Left ventricle myocardium superior (tissue), 1 donor: ENCODE results near the gene INSM1. TPM values are rescaled to one million over a fixed set of nuclear protein-coding genes. Genes with fewer than 3 reads are reported as not detected.

ENCODE experiments used
- ATAC-seq: fragments of 200-7000 bp; cut with Tn5 transposase; one replicate; pipeline ENCODE4 v1.9.1; 2020; ENCODE audit warnings: mild to moderate bottlenecking, moderate library complexity
- DNase-seq: peaks from one replicate; pipeline ENCODE4 v3.0.0-alpha.2; 2020
- intact Hi-C: fragments of 100-400 bp; cut with micrococcal nuclease; formaldehyde crosslinking; loops from one replicate; pipeline ENCODE4 v1.11.0; 2022
- total RNA-seq: library from RNA; stranded (reverse); fragmentation: NEBNext Ultra II Directional; extraction: Animal tissue kit (Norgen Biotek cat#: 25700); gene quantifications from one replicate; pipeline ENCODE4 v1.2.1, GENCODE V29; 2021
- donor health status: DM: no; HTN: yes; CAD: no; lungs with severe emphysema.

Gene INSM1
- total RNA-seq, 1 donor from 2014 or later, result not detected

- ATAC-seq (no peak), DNase-seq (no peak)
- intact Hi-C loops, result no loop called here
Observed at GRCh38 chr20:20358801-20359200, 9.1 kb upstream of the INSM1 start.

GRCh38 chr20:20359628-20360027 lies 8.3 kb upstream of the INSM1 start:
- DNase-seq (no peak), ATAC-seq (no peak)
- intact Hi-C loops, result no loop called here

GRCh38 chr20:20360464-20360863 lies 7.4 kb upstream of the INSM1 start:
- DNase-seq (no peak), ATAC-seq (peak; percentile 78)
- intact Hi-C loops, result no loop called here

- ATAC-seq, result no peak
- intact Hi-C loops, result no loop called here
- DNase-seq, result no peak
Observed at GRCh38 chr20:20362774-20363433, 5.0 kb upstream of the INSM1 start.

- DNase-seq, result no peak
- ATAC-seq, result no peak
- intact Hi-C loops, result no loop called here
Observed at GRCh38 chr20:20363434-20363798, 4.5 kb upstream of the INSM1 start.

GRCh38 chr20:20363799-20364592 lies 3.9 kb upstream of the INSM1 start:
- ATAC-seq (no peak), DNase-seq (no peak)
- intact Hi-C loops, result no loop called here

- intact Hi-C loops, result no loop called here
- DNase-seq (no peak), ATAC-seq (no peak)
Observed at GRCh38 chr20:20364593-20365479, 3.1 kb upstream of the INSM1 start.

- intact Hi-C loops, result no loop called here
- DNase-seq, result no peak
- ATAC-seq, result no peak
Observed at GRCh38 chr20:20365480-20366161, 2.3 kb upstream of the INSM1 start.

GRCh38 chr20:20366551-20366875 lies 1.4 kb upstream of the INSM1 start:
- intact Hi-C loops, result no loop called here
- DNase-seq, result no peak
- ATAC-seq, result no peak

- intact Hi-C loops, result no loop called here
- no peak for ATAC-seq
Observed at GRCh38 chr20:20366876-20367574, 879 bp upstream of the INSM1 start.

GRCh38 chr20:20368418-20369249 lies 730 bp downstream of the INSM1 start:
- intact Hi-C loops, result no loop called here
- no peak for ATAC-seq
- DNase-seq, result no peak

More at GRCh38 chr20:20366876-20367574, 879 bp upstream of the INSM1 start:
- DNase-seq, result no peak

GRCh38 chr20:20369250-20370093 lies 1.6 kb downstream of the INSM1 start:
- intact Hi-C loops, result no loop called here
- ATAC-seq (no peak), DNase-seq (no peak)

GRCh38 chr20:20370094-20370575 lies 2.2 kb downstream of the INSM1 start:
- ATAC-seq (no peak), DNase-seq (no peak)
- intact Hi-C loops, result no loop called here

- DNase-seq (no peak), ATAC-seq (no peak)
- intact Hi-C loops, result no loop called here
Observed at GRCh38 chr20:20371083-20371482, 3.2 kb downstream of the INSM1 start.

GRCh38 chr20:20371681-20372080 lies 3.8 kb downstream of the INSM1 start:
- intact Hi-C loops, result no loop called here
- no peak for DNase-seq
- ATAC-seq, result no peak

GRCh38 chr20:20373091-20373571 lies 5.2 kb downstream of the INSM1 start:
- no peak for ATAC-seq
- no peak for DNase-seq
- intact Hi-C loops, result no loop called here

- DNase-seq (no peak), ATAC-seq (no peak)
- intact Hi-C loops, result no loop called here
Observed at GRCh38 chr20:20375862-20376261, 8.0 kb downstream of the INSM1 start.
